RWPE2 (cell line): ENCODE data around the gene HECTD3.

Source experiments
- ATAC-seq: fragments of 200-7000 bp; cut with Tn5 transposase; 3 replicates; pipeline ENCODE4 v1.9.1; 2021; ENCODE audit warnings: low read depth
- DNase-seq: peaks from one replicate; pipeline ENCODE4 v3.0.0-alpha.2; 2020; ENCODE audit warnings: low spot score
- H3K27ac ChIP-seq: fragments of 450-650 bp; 2 replicates; pipeline ENCODE4 v1.5.1; 2017; ENCODE audit warnings: mild to moderate bottlenecking; ENCODE audit not compliant: poor library complexity, severe bottlenecking
- H3K27me3 ChIP-seq: fragments of 250-450 bp; sonication (Bioruptor Pico); 2 replicates; pipeline ENCODE4 v1.5.1; 2021; ENCODE audit warnings: mild to moderate bottlenecking, moderate library complexity; ENCODE audit not compliant: insufficient read depth, poor library complexity, severe bottlenecking
- H3K36me3 ChIP-seq: fragments of 250-450 bp; sonication (Bioruptor Pico); 2 replicates; pipeline ENCODE4 v1.5.1; 2020; ENCODE audit warnings: low read depth, mild to moderate bottlenecking, moderate library complexity
- H3K4me1 ChIP-seq: fragments of 250-450 bp; sonication (Bioruptor Pico); 2 replicates; pipeline ENCODE4 v1.5.1; 2021; ENCODE audit warnings: mild to moderate bottlenecking, moderate library complexity; ENCODE audit not compliant: insufficient read depth, poor library complexity, severe bottlenecking
- H3K4me3 ChIP-seq: fragments of 250-450 bp; sonication (Bioruptor Pico); 2 replicates; pipeline ENCODE4 v1.5.1; 2021; ENCODE audit warnings: mild to moderate bottlenecking, moderate library complexity; ENCODE audit not compliant: severe bottlenecking
- H3K9me3 ChIP-seq: fragments of 250-450 bp; sonication (Bioruptor Pico); 2 replicates; pipeline ENCODE4 v1.5.1; 2021; ENCODE audit warnings: mild to moderate bottlenecking, moderate library complexity; ENCODE audit not compliant: severe bottlenecking
- TF ChIP-seq, protein P1 (sequence below): fragments of 450-650 bp; IDR thresholded peaks from one replicate; pipeline ENCODE4 v1.5.1; 2017; ENCODE audit warnings: mild to moderate bottlenecking, moderate library complexity; ENCODE audit not compliant: poor library complexity, severe bottlenecking

HECTD3 gene

DNA sequence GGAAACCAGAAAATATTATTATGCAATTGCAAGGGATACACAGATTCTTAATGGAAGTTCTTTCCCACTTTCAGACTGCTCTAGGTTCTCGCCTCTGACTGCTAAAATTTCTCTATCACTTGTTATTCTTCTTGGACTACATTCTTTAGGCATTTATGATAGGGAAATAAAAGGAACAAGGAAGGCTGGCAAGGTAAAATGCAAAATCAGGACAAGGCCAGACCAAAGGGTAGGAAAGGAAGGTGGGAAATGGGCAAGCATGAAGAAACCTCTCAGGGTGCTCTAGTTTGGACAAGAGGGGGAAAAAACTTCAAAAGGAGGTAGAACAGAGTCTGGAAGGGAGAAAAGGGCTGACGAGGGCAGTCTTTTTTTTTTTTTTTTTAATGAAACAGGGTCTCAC lies 27.1 kb upstream of the HECTD3 start:
- DNase-seq: no peak
- peaks cover under 1% of the 10 kb centered on the region for H3K4me1 ChIP-seq
- no peaks in the 10 kb centered on the region for H3K27me3 ChIP-seq
- ATAC-seq: no peak
- no peaks in the 10 kb centered on the region for H3K9me3 ChIP-seq
- TF ChIP-seq, protein P1, sequence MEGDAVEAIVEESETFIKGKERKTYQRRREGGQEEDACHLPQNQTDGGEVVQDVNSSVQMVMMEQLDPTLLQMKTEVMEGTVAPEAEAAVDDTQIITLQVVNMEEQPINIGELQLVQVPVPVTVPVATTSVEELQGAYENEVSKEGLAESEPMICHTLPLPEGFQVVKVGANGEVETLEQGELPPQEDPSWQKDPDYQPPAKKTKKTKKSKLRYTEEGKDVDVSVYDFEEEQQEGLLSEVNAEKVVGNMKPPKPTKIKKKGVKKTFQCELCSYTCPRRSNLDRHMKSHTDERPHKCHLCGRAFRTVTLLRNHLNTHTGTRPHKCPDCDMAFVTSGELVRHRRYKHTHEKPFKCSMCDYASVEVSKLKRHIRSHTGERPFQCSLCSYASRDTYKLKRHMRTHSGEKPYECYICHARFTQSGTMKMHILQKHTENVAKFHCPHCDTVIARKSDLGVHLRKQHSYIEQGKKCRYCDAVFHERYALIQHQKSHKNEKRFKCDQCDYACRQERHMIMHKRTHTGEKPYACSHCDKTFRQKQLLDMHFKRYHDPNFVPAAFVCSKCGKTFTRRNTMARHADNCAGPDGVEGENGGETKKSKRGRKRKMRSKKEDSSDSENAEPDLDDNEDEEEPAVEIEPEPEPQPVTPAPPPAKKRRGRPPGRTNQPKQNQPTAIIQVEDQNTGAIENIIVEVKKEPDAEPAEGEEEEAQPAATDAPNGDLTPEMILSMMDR: no peak
- no peak overlapping the region for H3K4me3 ChIP-seq
- no peak overlapping the region for H3K27ac ChIP-seq
- H3K36me3 ChIP-seq: no peaks in the 10 kb centered on the region

GRCh38 chr1:45037456-45037855 lies 26.3 kb upstream of the HECTD3 start:
- Histone ChIP-seq H3K27ac (no peak overlapping the region), H3K4me1 (peaks cover 3% of the 10 kb centered on the region), H3K36me3 (no peaks in the 10 kb centered on the region), H3K4me3 (no peak overlapping the region), H3K27me3 (no peaks in the 10 kb centered on the region), H3K9me3 (no peaks in the 10 kb centered on the region)
- TF ChIP-seq, protein P1: no peak
- DNase-seq (no peak), ATAC-seq (no peak)

DNA sequence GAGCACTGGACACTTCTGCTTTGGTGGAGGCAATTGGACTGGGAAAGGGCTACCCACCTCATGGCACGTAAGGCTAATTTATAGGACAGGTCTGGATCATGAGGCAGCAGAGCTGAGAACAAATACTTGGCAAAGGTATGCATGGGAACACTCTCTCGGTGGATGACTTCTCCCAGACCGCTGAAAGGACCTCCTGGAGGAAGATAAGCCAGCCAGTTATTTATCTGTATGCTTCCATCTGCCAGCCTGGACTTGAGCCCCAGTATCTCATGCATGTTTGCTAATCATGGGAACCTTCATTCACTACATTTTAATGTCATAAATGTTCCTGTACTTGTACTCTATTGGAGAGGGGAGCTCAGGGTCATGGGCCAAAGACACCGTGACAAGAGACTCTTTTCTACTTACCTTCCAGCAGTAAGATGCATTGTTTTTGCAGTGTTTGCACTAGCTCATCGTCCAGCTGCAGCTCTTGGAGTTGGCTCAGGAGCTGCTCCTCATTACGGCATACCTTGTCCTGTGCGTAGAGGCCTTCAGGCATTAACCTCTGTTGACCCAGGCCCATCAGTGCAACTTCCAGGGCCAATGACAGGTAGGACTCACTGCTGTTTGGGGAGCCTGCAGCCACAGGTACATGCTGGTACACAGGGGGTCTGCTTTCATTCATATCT lies 24.6 kb upstream of the HECTD3 start:
- Histone ChIP-seq H3K4me1 (peaks cover 3% of the 10 kb centered on the region), H3K27me3 (no peaks in the 10 kb centered on the region), H3K9me3 (no peaks in the 10 kb centered on the region), H3K4me3 (no peak overlapping the region), H3K36me3 (no peaks in the 10 kb centered on the region), H3K27ac (no peak overlapping the region)
- no peak for DNase-seq
- TF ChIP-seq, protein P1: no peak
- no peak for ATAC-seq

- Histone ChIP-seq H3K27me3 (no peaks in the 10 kb centered on the region), H3K4me3 (no peak overlapping the region), H3K36me3 (no peaks in the 10 kb centered on the region), H3K4me1 (peaks cover 3% of the 10 kb centered on the region), H3K27ac (no peak overlapping the region), H3K9me3 (no peaks in the 10 kb centered on the region)
- ATAC-seq: no peak
- TF ChIP-seq, protein P1: no peak
- no peak for DNase-seq
Measured at GRCh38 chr1:45033356-45033755, 22.2 kb upstream of the HECTD3 start.

GRCh38 chr1:45032837-45033236 lies 21.7 kb upstream of the HECTD3 start:
- TF ChIP-seq, protein P1: no peak
- H3K9me3 ChIP-seq: no peaks in the 10 kb centered on the region
- H3K4me1 ChIP-seq: peaks cover 3% of the 10 kb centered on the region

More at GRCh38 chr1:45032837-45033236, 21.7 kb upstream of the HECTD3 start:
- ATAC-seq (no peak), DNase-seq (no peak)
- H3K27me3 ChIP-seq: no peaks in the 10 kb centered on the region
- H3K27ac ChIP-seq: no peak overlapping the region
- H3K4me3 ChIP-seq: no peak overlapping the region
- no peaks in the 10 kb centered on the region for H3K36me3 ChIP-seq
